B cell (primary cell): ENCODE data around the gene VAV3. TPM values are rescaled to one million over a fixed set of nuclear protein-coding genes. Genes with fewer than 3 reads are reported as not detected.

Source experiments
- ATAC-seq: fragments of 200-7000 bp; cut with Tn5 transposase; one replicate; pipeline ENCODE4 v1.10.0; 2021; ENCODE audit warnings: low read depth, mild to moderate bottlenecking, moderate number of reproducible peaks, moderate library complexity
- CTCF ChIA-PET: fragments of 350-600 bp; sonication (Branson Sonifier 250); formaldehyde crosslinking; loops from one replicate; lab custom pipeline; 2021; ENCODE audit warnings: antibody characterized with exemption, inconsistent platforms; lab: Charles Lee
- POLR2A ChIA-PET: fragments of 350-600 bp; sonication (Branson Sonifier 250); formaldehyde crosslinking; loops from one replicate; lab custom pipeline; 2021; ENCODE audit warnings: antibody characterized with exemption; lab: Charles Lee
- DNase-seq: peaks from one replicate; pipeline ENCODE4 v3.0.0; 2013
- H2AFZ ChIP-seq: 2 replicates; pipeline ENCODE4 v1.6.1; 2012; ENCODE audit warnings: mild to moderate bottlenecking, low read depth, low read length; ENCODE audit not compliant: insufficient read depth, poor library complexity, severe bottlenecking
- H3K27ac ChIP-seq, 2 donors: 1 replicate in 1 of 2; 2 replicates in 1 of 2; pipeline ENCODE4 v1.5.1; 2012 to 2013; ENCODE audit warnings: low read length in 2 of 2, mild to moderate bottlenecking in 2 of 2, moderate library complexity in 1 of 2
- H3K27me3 ChIP-seq, 4 experiments: fragments of 200-600 bp in 1 of 4; sonication (generic) in 1 of 4; replicated peaks in 1 of 4; 1 replicate in 2 of 4; 2 replicates in 2 of 4; pipeline versions ENCODE4 v1.6.1 to v1.7.0; 2013 to 2016; ENCODE audit warnings: low read length in 3 of 4, mild to moderate bottlenecking in 2 of 4, mixed read lengths in 1 of 4, moderate library complexity in 1 of 4; ENCODE audit not compliant: insufficient read depth in 4 of 4, control insufficient read depth in 3 of 4; ENCODE audit errors: control extremely low read depth in 1 of 4
- H3K36me3 ChIP-seq, 2 experiments: replicated peaks in 1 of 2; 1 replicate in 1 of 2; 2 replicates in 1 of 2; pipeline versions ENCODE4 v1.6.1 to v1.7.1; 2013; ENCODE audit warnings: low read length in 1 of 2; ENCODE audit not compliant: insufficient read depth in 2 of 2, control insufficient read depth in 1 of 2; ENCODE audit errors: control extremely low read depth in 1 of 2, extremely low read depth in 1 of 2
- H3K4me1 ChIP-seq, 2 donors: fragments of 200-600 bp in 1 of 2; sonication (generic) in 1 of 2; 1 replicate in 1 of 2; 2 replicates in 1 of 2; pipeline versions ENCODE4 v1.5.1 to v1.6.1; 2013 to 2017; ENCODE audit warnings: low read length in 2 of 2; ENCODE audit not compliant: control insufficient read depth in 2 of 2, insufficient read depth in 2 of 2
- H3K4me2 ChIP-seq: replicated peaks from 2 replicates; pipeline ENCODE3; 2012; ENCODE audit warnings: mild to moderate bottlenecking, low read depth, low read length; ENCODE audit not compliant: poor library complexity, severe bottlenecking
- H3K4me3 ChIP-seq, 5 experiments: fragments of 200-600 bp in 1 of 5; sonication (generic) in 1 of 5; 1 replicate in 3 of 5; 2 replicates in 2 of 5; pipeline versions ENCODE4 v1.5.1 to v1.7.0; 2011 to 2016; ENCODE audit warnings: low read length in 4 of 5, mild to moderate bottlenecking in 4 of 5, low read depth in 2 of 5, control low read depth in 1 of 5, moderate library complexity in 1 of 5; ENCODE audit not compliant: insufficient read depth in 1 of 5; ENCODE audit errors: control extremely low read depth in 1 of 5, extremely low read depth in 1 of 5
- H3K79me2 ChIP-seq: fragments of 200-600 bp; sonication (generic); one replicate; pipeline ENCODE4 v1.6.0; 2016; ENCODE audit warnings: low read length; ENCODE audit not compliant: control insufficient read depth, insufficient read depth
- H3K9ac ChIP-seq: fragments of 200-600 bp; sonication (generic); 2 replicates; pipeline ENCODE4 v1.6.1; 2017; ENCODE audit warnings: mild to moderate bottlenecking, low read length, moderate library complexity
- H3K9me3 ChIP-seq, 3 donors: one replicate each; pipeline versions ENCODE4 v1.6.1 to v1.7.1; 2013; ENCODE audit warnings: low read length in 2 of 3; ENCODE audit not compliant: control insufficient read depth in 2 of 3, insufficient read depth in 1 of 3; ENCODE audit errors: control extremely low read depth in 1 of 3
- H4K20me1 ChIP-seq: 2 replicates; pipeline ENCODE4 v1.6.0; 2012; ENCODE audit warnings: mild to moderate bottlenecking, low read length; ENCODE audit not compliant: insufficient read depth, control insufficient read depth, poor library complexity, severe bottlenecking
- H3K27ac Mint-ChIP-seq: one replicate; pipeline ENCODE4 v1.8.0; 2021; ENCODE audit warnings: mixed read lengths
- H3K27me3 Mint-ChIP-seq: one replicate; pipeline ENCODE4 v1.8.0; 2021; ENCODE audit warnings: mixed read lengths
- H3K4me1 Mint-ChIP-seq: one replicate; pipeline ENCODE4 v1.8.0; 2021; ENCODE audit warnings: mixed read lengths
- H3K4me3 Mint-ChIP-seq: one replicate; pipeline ENCODE4 v1.8.0; 2021; ENCODE audit warnings: mixed read lengths
- H3K9me3 Mint-ChIP-seq: one replicate; pipeline ENCODE4 v1.8.0; 2022; ENCODE audit warnings: mixed read lengths; ENCODE audit not compliant: insufficient read depth
- EZH2 ChIP-seq: IDR thresholded peaks from 2 replicates; pipeline ENCODE4 v1.6.1; 2012; ENCODE audit warnings: borderline replicate concordance, low read depth, mild to moderate bottlenecking, moderate library complexity, low read length; ENCODE audit not compliant: insufficient read depth, poor library complexity, severe bottlenecking
- WGBS: methylation state at CpG from one replicate; pipeline ENCODE4 v1.1.5; 2013; ENCODE audit warnings: missing lambda C conversion rate; ENCODE audit not compliant: insufficient coverage; 5-methylcytosine and 5-hydroxymethylcytosine counted together
- intact Hi-C: fragments of 100-400 bp; cut with micrococcal nuclease; formaldehyde crosslinking; loops from one replicate; pipeline ENCODE4 v1.10.0; 2022
- polyA plus RNA-seq: library from polyadenylated mRNA; depleted of rRNA; stranded (reverse); fragments of >200 nt; gene quantifications from 2 replicates; pipeline ENCODE4 v1.2.3, GENCODE V29; 2012
- total RNA-seq, 2 donors: library from RNA; stranded (reverse); fragments of 120-200 nt in 1 of 2; gene quantifications; 1 replicate in 1 of 2; 2 replicates in 1 of 2; pipeline versions ENCODE4 v1.2.3 to v1.2.4, GENCODE V29; 2013 to 2022
- TF ChIP-seq, protein P1 (sequence below): fragments of 200-600 bp; IDR thresholded peaks from one replicate; pipeline ENCODE4 v1.8.0; 2022; ENCODE audit warnings: antibody characterized with exemption, mild to moderate bottlenecking

Gene VAV3
- total and polyA plus RNA-seq, 2 donors (not counting 1 experiment from before 2014, with no cell fraction given): 14.8 to 32.5 TPM

- H3K27ac Mint-ChIP-seq: peak overlapping the region; percentile 8
- H3K27ac ChIP-seq: peak overlapping the region; percentile 79 to 88
- TF ChIP-seq, protein P1, sequence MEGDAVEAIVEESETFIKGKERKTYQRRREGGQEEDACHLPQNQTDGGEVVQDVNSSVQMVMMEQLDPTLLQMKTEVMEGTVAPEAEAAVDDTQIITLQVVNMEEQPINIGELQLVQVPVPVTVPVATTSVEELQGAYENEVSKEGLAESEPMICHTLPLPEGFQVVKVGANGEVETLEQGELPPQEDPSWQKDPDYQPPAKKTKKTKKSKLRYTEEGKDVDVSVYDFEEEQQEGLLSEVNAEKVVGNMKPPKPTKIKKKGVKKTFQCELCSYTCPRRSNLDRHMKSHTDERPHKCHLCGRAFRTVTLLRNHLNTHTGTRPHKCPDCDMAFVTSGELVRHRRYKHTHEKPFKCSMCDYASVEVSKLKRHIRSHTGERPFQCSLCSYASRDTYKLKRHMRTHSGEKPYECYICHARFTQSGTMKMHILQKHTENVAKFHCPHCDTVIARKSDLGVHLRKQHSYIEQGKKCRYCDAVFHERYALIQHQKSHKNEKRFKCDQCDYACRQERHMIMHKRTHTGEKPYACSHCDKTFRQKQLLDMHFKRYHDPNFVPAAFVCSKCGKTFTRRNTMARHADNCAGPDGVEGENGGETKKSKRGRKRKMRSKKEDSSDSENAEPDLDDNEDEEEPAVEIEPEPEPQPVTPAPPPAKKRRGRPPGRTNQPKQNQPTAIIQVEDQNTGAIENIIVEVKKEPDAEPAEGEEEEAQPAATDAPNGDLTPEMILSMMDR: no peak
- no peak for TF ChIP-seq EZH2
- H3K9me3 ChIP-seq: peaks cover 0 to 3% (median 0%) of the 10 kb centered on the region in 3 donors
- no peaks in the 10 kb centered on the region for H3K27me3 ChIP-seq
- H3K4me1 Mint-ChIP-seq: peaks cover 90% of the 10 kb centered on the region
- peaks cover 64 to 87% of the 10 kb centered on the region in 2 donors for H3K4me1 ChIP-seq
- peak overlapping the region; percentile 52 for H3K4me2 ChIP-seq
- no peaks in the 10 kb centered on the region for H3K27me3 Mint-ChIP-seq
- no peaks in the 10 kb centered on the region for H4K20me1 ChIP-seq
- H3K79me2 ChIP-seq: peaks cover 90% of the 10 kb centered on the region
- CTCF ChIA-PET: no interaction called here
- DNase-seq (no peak), ATAC-seq (no peak)
- no peak overlapping the region for H2AFZ ChIP-seq
- H3K36me3 ChIP-seq: peaks cover 1 to 2% of the 10 kb centered on the region in 2 experiments
- H3K9ac ChIP-seq: peak overlapping the region; percentile 24
- peak overlapping the region in 1 of 5 experiments; percentile 6 for H3K4me3 ChIP-seq
- POLR2A ChIA-PET: no interaction called here
- intact Hi-C loops: loop anchor here (2.0 kb wide), 1 partner anchor 14 kb away; no protein-coding TSS in a partner anchor
- no peak overlapping the region for H3K4me3 Mint-ChIP-seq
- 100% methylated on average over 1 of the region's 4 CpGs for WGBS
- H3K9me3 Mint-ChIP-seq: no peaks in the 10 kb centered on the region
These were observed 158.1 kb downstream of the VAV3 start for GRCh38 chr1:107806902-107807301.

- CTCF ChIA-PET: interaction anchor here (0.9 kb wide), 1 partner anchor 17 kb away, joined by 3 read pairs; no protein-coding TSS in a partner anchor
- ATAC-seq: no peak
- H3K4me3 Mint-ChIP-seq: peak overlapping the region; percentile 80
- DNase-seq: peak; percentile 24
- Histone ChIP-seq H3K27me3 (no peaks in the 10 kb centered on the region), H3K9me3 (peaks cover 0 to 4% (median 3%) of the 10 kb centered on the region in 3 donors), H3K27ac (peak overlapping the region; percentile 79 to 88), H4K20me1 (no peaks in the 10 kb centered on the region), H3K4me3 (peak overlapping the region in 4 of 5 experiments; percentile 40 to 72 (median 46)), H3K4me1 (peaks cover 55 to 84% of the 10 kb centered on the region in 2 donors), H3K9ac (peak overlapping the region; percentile 62), H3K79me2 (peaks cover 89% of the 10 kb centered on the region), H3K36me3 (peaks cover 0 to 2% of the 10 kb centered on the region in 2 experiments), H3K4me2 (peak overlapping the region; percentile 66), H2AFZ (no peak overlapping the region)
- no peaks in the 10 kb centered on the region for H3K27me3 Mint-ChIP-seq
- 14% methylated on average over 1 of the region's 1 CpG for WGBS
- peak overlapping the region; percentile 90 for H3K27ac Mint-ChIP-seq
- H3K4me1 Mint-ChIP-seq: peaks cover 92% of the 10 kb centered on the region
- POLR2A ChIA-PET: no interaction called here
- H3K9me3 Mint-ChIP-seq: peaks cover 3% of the 10 kb centered on the region
- intact Hi-C loops: loop anchor here (1.0 to 5.0 kb wide), 5 partner anchors 9 to 158 kb away; no protein-coding TSS in a partner anchor
- TF ChIP-seq EZH2: no peak
- TF ChIP-seq, protein P1: no peak
These were observed 160.2 kb downstream of the VAV3 start for GRCh38 chr1:107804741-107805140.
